Measurements from ENCODE around the gene PHEX.

DNA sequence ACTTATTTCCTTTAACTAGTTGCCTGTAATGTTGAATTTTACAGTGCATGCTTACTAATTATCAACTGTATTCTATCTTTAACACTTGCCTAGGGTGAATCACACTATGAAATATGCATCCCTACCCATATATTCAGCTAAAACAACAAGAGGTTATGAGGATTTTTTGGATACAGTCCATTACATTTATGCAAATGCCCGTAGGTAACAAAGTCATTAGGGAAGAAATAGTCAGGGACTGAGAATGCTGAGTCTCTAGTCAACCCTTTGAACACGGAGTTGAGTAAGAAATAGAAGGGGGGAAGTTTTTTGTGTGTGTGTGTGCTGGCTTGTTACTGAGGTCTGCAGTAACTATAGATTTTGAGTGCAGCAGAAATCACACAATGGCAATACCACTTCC is 214.5 kb downstream of the PHEX start:
- TF ChIP-seq, protein P1, sequence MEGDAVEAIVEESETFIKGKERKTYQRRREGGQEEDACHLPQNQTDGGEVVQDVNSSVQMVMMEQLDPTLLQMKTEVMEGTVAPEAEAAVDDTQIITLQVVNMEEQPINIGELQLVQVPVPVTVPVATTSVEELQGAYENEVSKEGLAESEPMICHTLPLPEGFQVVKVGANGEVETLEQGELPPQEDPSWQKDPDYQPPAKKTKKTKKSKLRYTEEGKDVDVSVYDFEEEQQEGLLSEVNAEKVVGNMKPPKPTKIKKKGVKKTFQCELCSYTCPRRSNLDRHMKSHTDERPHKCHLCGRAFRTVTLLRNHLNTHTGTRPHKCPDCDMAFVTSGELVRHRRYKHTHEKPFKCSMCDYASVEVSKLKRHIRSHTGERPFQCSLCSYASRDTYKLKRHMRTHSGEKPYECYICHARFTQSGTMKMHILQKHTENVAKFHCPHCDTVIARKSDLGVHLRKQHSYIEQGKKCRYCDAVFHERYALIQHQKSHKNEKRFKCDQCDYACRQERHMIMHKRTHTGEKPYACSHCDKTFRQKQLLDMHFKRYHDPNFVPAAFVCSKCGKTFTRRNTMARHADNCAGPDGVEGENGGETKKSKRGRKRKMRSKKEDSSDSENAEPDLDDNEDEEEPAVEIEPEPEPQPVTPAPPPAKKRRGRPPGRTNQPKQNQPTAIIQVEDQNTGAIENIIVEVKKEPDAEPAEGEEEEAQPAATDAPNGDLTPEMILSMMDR (IDR thresholded peaks at IDR 0.05; ENCODE audit: low read depth, low read length) = no peak
- TF ChIP-seq EZH2phosphoT487 (IDR thresholded peaks at IDR 0.05; ENCODE audit: low read depth) = no peak

Measured in OCI-LY3 (cell line).